Cortex of kidney (tissue), 1 donor: ENCODE results near the gene SPDL1.
"Not testable (repeated sequence)": the region's sequence is repeated elsewhere in the genome, so short reads cannot be mapped to it uniquely, and the experiment has no call there.

Experiments used
- DNase-seq: peaks from one replicate; lab custom pipeline; 2025; lab: John Stamatoyannopoulos, UW

SPDL1 gene

GRCh38 chr5:169574134-169574646 is 9.4 kb upstream of the SPDL1 start:
- DNase-seq = no peak

- no peak for DNase-seq
Measured at GRCh38 chr5:169576181-169576598, 7.4 kb upstream of the SPDL1 start.

GRCh38 chr5:169577951-169578350 is 5.6 kb upstream of the SPDL1 start:
- DNase-seq = no peak

GRCh38 chr5:169580964-169581363 is 2.6 kb upstream of the SPDL1 start:
- DNase-seq = no peak

- no peak for DNase-seq
Measured at GRCh38 chr5:169581580-169582227, 1.9 kb upstream of the SPDL1 start.

- DNase-seq = no peak
Measured at GRCh38 chr5:169583101-169583423, 511 bp upstream of the SPDL1 start.

- no peak for DNase-seq
Measured at GRCh38 chr5:169584998-169585451, 1.5 kb downstream of the SPDL1 start.

- no peak for DNase-seq
Measured at GRCh38 chr5:169590602-169591001, 7.0 kb downstream of the SPDL1 start.

GRCh38 chr5:169591636-169592035 is 8.1 kb downstream of the SPDL1 start:
- no peak for DNase-seq

GRCh38 chr5:169592937-169593650 is 9.5 kb downstream of the SPDL1 start:
- no peak for DNase-seq

- no peak for DNase-seq
Measured at GRCh38 chr5:169595172-169595820, 11.7 kb downstream of the SPDL1 start.

GRCh38 chr5:169599451-169599850 is 15.9 kb downstream of the SPDL1 start:
- DNase-seq = no peak

- no peak for DNase-seq
Measured at GRCh38 chr5:169602535-169602934, 19.0 kb downstream of the SPDL1 start.

- DNase-seq = no peak
Measured at GRCh38 chr5:169606279-169606678, 22.7 kb downstream of the SPDL1 start.

- DNase-seq = no peak
Measured at GRCh38 chr5:169607882-169608281, 24.3 kb downstream of the SPDL1 start.

- no peak for DNase-seq
Measured at GRCh38 chr5:169609716-169610115, 26.1 kb downstream of the SPDL1 start.

GRCh38 chr5:169610606-169611005 is 27.0 kb downstream of the SPDL1 start:
- DNase-seq = no peak

GRCh38 chr5:169615561-169615960 is 32.0 kb downstream of the SPDL1 start:
- DNase-seq = no peak

GRCh38 chr5:169624307-169624706 is 40.7 kb downstream of the SPDL1 start:
- DNase-seq = not testable (repeated sequence)

GRCh38 chr5:169626779-169627178 is 43.2 kb downstream of the SPDL1 start:
- DNase-seq = no peak

GRCh38 chr5:169627551-169627950 is 44.0 kb downstream of the SPDL1 start:
- DNase-seq = no peak

- DNase-seq = no peak
Measured at GRCh38 chr5:169628892-169629291, 45.3 kb downstream of the SPDL1 start.
